Upper lobe of left lung (tissue), 4 donors: Measurements from ENCODE around the gene SPINK5.

Experiments
- EP300 ChIP-seq, 4 donors: sonication (generic); formaldehyde crosslinking; IDR thresholded peaks; one replicate each; pipeline ENCODE4 v1.5.1; 2017; ENCODE audit warnings: antibody characterized with exemption in 4 of 4, control low read depth in 2 of 4
- POLR2A ChIP-seq, 4 donors: fragments of 450-650 bp; IDR thresholded peaks; one replicate each; pipeline ENCODE4 v1.5.1; 2016 to 2017; ENCODE audit warnings: antibody characterized with exemption in 4 of 4, mild to moderate bottlenecking in 2 of 4
- POLR2AphosphoS5 ChIP-seq, 2 donors: sonication (generic); formaldehyde crosslinking; IDR thresholded peaks; one replicate each; pipeline ENCODE4 v1.5.1; 2017; ENCODE audit warnings: antibody characterized with exemption in 2 of 2
- TF ChIP-seq, protein P1 (sequence below), 6 experiments: fragments of 450-650 bp in 4 of 6; fragments of 200-600 bp in 2 of 6; sonication (generic) in 2 of 6; IDR thresholded peaks; one replicate each; pipeline ENCODE4 v1.5.1; 2016 to 2019; ENCODE audit warnings: antibody characterized with exemption in 6 of 6

DNA sequence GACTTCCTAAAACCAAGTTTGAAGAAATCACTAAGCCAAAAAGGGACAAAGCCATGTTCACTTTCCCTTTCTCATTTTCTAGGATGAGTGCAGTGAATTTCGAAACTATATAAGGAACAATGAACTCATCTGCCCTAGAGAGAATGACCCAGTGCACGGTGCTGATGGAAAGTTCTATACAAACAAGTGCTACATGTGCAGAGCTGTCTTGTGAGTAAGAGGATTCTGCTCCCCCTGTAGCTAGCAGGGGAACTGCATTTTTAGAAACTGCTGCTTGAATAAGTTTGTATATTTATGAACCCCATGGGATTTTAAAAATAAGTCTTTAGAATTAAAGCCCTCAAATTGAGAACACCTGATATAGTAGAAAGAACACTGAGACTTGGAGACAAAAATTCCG, 61.9 kb downstream of the SPINK5 start:
- TF ChIP-seq, protein P1, sequence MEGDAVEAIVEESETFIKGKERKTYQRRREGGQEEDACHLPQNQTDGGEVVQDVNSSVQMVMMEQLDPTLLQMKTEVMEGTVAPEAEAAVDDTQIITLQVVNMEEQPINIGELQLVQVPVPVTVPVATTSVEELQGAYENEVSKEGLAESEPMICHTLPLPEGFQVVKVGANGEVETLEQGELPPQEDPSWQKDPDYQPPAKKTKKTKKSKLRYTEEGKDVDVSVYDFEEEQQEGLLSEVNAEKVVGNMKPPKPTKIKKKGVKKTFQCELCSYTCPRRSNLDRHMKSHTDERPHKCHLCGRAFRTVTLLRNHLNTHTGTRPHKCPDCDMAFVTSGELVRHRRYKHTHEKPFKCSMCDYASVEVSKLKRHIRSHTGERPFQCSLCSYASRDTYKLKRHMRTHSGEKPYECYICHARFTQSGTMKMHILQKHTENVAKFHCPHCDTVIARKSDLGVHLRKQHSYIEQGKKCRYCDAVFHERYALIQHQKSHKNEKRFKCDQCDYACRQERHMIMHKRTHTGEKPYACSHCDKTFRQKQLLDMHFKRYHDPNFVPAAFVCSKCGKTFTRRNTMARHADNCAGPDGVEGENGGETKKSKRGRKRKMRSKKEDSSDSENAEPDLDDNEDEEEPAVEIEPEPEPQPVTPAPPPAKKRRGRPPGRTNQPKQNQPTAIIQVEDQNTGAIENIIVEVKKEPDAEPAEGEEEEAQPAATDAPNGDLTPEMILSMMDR (IDR thresholded peaks at IDR 0.05) = no peak
- TF ChIP-seq POLR2A (IDR thresholded peaks at IDR 0.05) (no peak), EP300 (IDR thresholded peaks at IDR 0.05) (no peak), POLR2AphosphoS5 (IDR thresholded peaks at IDR 0.05) (no peak)
